GM12878 (cell line): ENCODE results near the gene P4HA3. TPM values are rescaled to one million over a fixed set of nuclear protein-coding genes. Genes with fewer than 3 reads are reported as not detected.

ENCODE experiments used
- BMI1 ChIP-seq: fragments of 450-650 bp; IDR thresholded peaks from 2 replicates; pipeline ENCODE4 v1.6.1; 2016; ENCODE audit warnings: mild to moderate bottlenecking, moderate library complexity, borderline replicate concordance
- CREB1 ChIP-seq: IDR thresholded peaks from 2 replicates; pipeline ENCODE4 v1.6.1; 2012; ENCODE audit warnings: low read depth, mild to moderate bottlenecking, inconsistent platforms
- FOXK2 ChIP-seq: fragments of 450-650 bp; IDR thresholded peaks from 2 replicates; pipeline ENCODE4 v1.6.1; 2017; ENCODE audit warnings: mild to moderate bottlenecking, moderate library complexity
- JUNB ChIP-seq: IDR thresholded peaks from 2 replicates; pipeline ENCODE4 v1.6.1; 2016; ENCODE audit warnings: antibody characterized with exemption, mild to moderate bottlenecking
- KDM1A ChIP-seq: fragments of 200-600 bp; sonication (generic); IDR thresholded peaks from 2 replicates; pipeline ENCODE4 v1.6.1; 2016; ENCODE audit warnings: borderline replicate concordance
- LARP7 ChIP-seq: fragments of 450-650 bp; IDR thresholded peaks from 2 replicates; pipeline ENCODE4 v1.6.1; 2017; ENCODE audit warnings: mild to moderate bottlenecking
- PML ChIP-seq: IDR thresholded peaks from 2 replicates; pipeline ENCODE4 v1.6.1; 2012; ENCODE audit warnings: low read length, inconsistent platforms
- POLR2AphosphoS5 ChIP-seq: IDR thresholded peaks from 2 replicates; pipeline ENCODE4 v1.6.1; 2011; ENCODE audit warnings: mild to moderate bottlenecking, low read length, inconsistent platforms
- YBX1 ChIP-seq: fragments of 450-650 bp; IDR thresholded peaks from 2 replicates; pipeline ENCODE4 v1.6.1; 2016; ENCODE audit warnings: antibody characterized with exemption
- YY1 ChIP-seq: IDR thresholded peaks from 2 replicates; pipeline ENCODE4 v1.6.1; 2011; ENCODE audit warnings: low read depth, mild to moderate bottlenecking, low read length
- ZNF217 ChIP-seq: fragments of 450-650 bp; IDR thresholded peaks from 2 replicates; pipeline ENCODE4 v1.6.1; 2017; ENCODE audit warnings: antibody characterized with exemption, mild to moderate bottlenecking
- polyA plus RNA-seq, 11 experiments: library from polyadenylated mRNA; depleted of rRNA in 4 of 11; unstranded in 6 of 11; stranded (reverse) in 5 of 11; fragments of >200 nt; fragmentation: Nextera tagmentation in 4 of 11; fragmentation: Illumina TruSeq in 1 of 11; extraction: Ambion mirVana in 4 of 11; extraction: Trizol in 1 of 11; gene quantifications; 1 replicate in 1 of 11; 2 replicates in 10 of 11; pipeline versions ENCODE4 v1.2.1 to v1.2.3, GENCODE V29; 2011 to 2016; ENCODE audit warnings: inconsistent platforms in 2 of 11, missing spikeins in 2 of 11, low read depth in 1 of 11
- total RNA-seq, 4 experiments: library from RNA; depleted of rRNA in 3 of 4; stranded (reverse); fragments of >200 nt in 3 of 4; fragmentation: Illumina TruSeq in 1 of 4; extraction: Trizol in 1 of 4; gene quantifications; 2 replicates each; pipeline versions ENCODE4 v1.2.1 to v1.2.3, GENCODE V29; 2013 to 2021
- TF ChIP-seq, protein P1 (sequence below), 3 experiments: IDR thresholded peaks in 2 of 3; conservative IDR thresholded peaks in 1 of 3; 2 replicates each; pipeline ENCODE4 v1.5.1; 2011; ENCODE audit warnings: low read depth in 3 of 3, low read length in 3 of 3, mild to moderate bottlenecking in 3 of 3, control low read depth in 2 of 3, moderate library complexity in 2 of 3, inconsistent platforms in 1 of 3, mixed read lengths in 1 of 3; ENCODE audit not compliant: control insufficient read depth in 2 of 3, insufficient read depth in 1 of 3; ENCODE audit errors: extremely low read depth in 1 of 3
- TF ChIP-seq, protein P2 (sequence below): fragments of 450-650 bp; IDR thresholded peaks from 2 replicates; pipeline ENCODE4 v1.6.1; 2017; ENCODE audit warnings: mild to moderate bottlenecking, low read depth, inconsistent platforms; ENCODE audit not compliant: poor library complexity, severe bottlenecking
- TF ChIP-seq, protein P3 (sequence below): fragments of 450-650 bp; IDR thresholded peaks from 2 replicates; pipeline ENCODE4 v1.6.1; 2016; ENCODE audit warnings: mild to moderate bottlenecking
- TF ChIP-seq, protein P4 (sequence below): IDR thresholded peaks from 2 replicates; pipeline ENCODE4 v1.6.1; 2011; ENCODE audit warnings: borderline replicate concordance, low read depth, mild to moderate bottlenecking, moderate library complexity, mixed read lengths, low read length; ENCODE audit not compliant: insufficient read depth; ENCODE audit errors: extremely low read length

Gene P4HA3
- total and polyA plus RNA-seq, 10 of the 15 experiments (the other 5 are each of a cell fraction or from before 2014, with no cell fraction given): 0.08 TPM; not detected in 9

GRCh38 chr11:74232311-74232950 lies 79.0 kb downstream of the P4HA3 start (continued):
- TF ChIP-seq, protein P1, sequence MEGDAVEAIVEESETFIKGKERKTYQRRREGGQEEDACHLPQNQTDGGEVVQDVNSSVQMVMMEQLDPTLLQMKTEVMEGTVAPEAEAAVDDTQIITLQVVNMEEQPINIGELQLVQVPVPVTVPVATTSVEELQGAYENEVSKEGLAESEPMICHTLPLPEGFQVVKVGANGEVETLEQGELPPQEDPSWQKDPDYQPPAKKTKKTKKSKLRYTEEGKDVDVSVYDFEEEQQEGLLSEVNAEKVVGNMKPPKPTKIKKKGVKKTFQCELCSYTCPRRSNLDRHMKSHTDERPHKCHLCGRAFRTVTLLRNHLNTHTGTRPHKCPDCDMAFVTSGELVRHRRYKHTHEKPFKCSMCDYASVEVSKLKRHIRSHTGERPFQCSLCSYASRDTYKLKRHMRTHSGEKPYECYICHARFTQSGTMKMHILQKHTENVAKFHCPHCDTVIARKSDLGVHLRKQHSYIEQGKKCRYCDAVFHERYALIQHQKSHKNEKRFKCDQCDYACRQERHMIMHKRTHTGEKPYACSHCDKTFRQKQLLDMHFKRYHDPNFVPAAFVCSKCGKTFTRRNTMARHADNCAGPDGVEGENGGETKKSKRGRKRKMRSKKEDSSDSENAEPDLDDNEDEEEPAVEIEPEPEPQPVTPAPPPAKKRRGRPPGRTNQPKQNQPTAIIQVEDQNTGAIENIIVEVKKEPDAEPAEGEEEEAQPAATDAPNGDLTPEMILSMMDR (IDR thresholded peaks at IDR 0.05 in 2 of 3, conservative IDR thresholded peaks at IDR 0.05 in 1 of 3; ENCODE audit: control insufficient read depth in 2 of 3, extremely low read depth in 1 of 3, insufficient read depth in 1 of 3, low read depth in 3 of 3, low read length in 3 of 3): no peak
- TF ChIP-seq YBX1 (no peak), JUNB (no peak), KDM1A (no peak), PML (no peak), FOXK2 (no peak), CREB1 (no peak), BMI1 (no peak), LARP7 (no peak), ZNF217 (no peak), YY1 (no peak), POLR2AphosphoS5 (no peak)
- TF ChIP-seq, protein P2, sequence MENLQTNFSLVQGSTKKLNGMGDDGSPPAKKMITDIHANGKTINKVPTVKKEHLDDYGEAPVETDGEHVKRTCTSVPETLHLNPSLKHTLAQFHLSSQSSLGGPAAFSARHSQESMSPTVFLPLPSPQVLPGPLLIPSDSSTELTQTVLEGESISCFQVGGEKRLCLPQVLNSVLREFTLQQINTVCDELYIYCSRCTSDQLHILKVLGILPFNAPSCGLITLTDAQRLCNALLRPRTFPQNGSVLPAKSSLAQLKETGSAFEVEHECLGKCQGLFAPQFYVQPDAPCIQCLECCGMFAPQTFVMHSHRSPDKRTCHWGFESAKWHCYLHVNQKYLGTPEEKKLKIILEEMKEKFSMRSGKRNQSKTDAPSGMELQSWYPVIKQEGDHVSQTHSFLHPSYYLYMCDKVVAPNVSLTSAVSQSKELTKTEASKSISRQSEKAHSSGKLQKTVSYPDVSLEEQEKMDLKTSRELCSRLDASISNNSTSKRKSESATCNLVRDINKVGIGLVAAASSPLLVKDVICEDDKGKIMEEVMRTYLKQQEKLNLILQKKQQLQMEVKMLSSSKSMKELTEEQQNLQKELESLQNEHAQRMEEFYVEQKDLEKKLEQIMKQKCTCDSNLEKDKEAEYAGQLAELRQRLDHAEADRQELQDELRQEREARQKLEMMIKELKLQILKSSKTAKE: no peak
- TF ChIP-seq, protein P3, sequence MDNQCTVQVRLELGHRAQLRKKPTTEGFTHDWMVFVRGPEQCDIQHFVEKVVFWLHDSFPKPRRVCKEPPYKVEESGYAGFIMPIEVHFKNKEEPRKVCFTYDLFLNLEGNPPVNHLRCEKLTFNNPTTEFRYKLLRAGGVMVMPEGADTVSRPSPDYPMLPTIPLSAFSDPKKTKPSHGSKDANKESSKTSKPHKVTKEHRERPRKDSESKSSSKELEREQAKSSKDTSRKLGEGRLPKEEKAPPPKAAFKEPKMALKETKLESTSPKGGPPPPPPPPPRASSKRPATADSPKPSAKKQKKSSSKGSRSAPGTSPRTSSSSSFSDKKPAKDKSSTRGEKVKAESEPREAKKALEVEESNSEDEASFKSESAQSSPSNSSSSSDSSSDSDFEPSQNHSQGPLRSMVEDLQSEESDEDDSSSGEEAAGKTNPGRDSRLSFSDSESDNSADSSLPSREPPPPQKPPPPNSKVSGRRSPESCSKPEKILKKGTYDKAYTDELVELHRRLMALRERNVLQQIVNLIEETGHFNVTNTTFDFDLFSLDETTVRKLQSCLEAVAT: no peak
- TF ChIP-seq, protein P4, sequence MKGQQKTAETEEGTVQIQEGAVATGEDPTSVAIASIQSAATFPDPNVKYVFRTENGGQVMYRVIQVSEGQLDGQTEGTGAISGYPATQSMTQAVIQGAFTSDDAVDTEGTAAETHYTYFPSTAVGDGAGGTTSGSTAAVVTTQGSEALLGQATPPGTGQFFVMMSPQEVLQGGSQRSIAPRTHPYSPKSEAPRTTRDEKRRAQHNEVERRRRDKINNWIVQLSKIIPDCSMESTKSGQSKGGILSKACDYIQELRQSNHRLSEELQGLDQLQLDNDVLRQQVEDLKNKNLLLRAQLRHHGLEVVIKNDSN: no peak
